Activated CD4-positive, alpha-beta T cell treated with anti-CD3 and anti-CD28 coated beads for 1 hour (primary cell): Measurements from ENCODE around the gene GFER.
"Not testable (repeated sequence)": the region's sequence is repeated elsewhere in the genome, so short reads cannot be mapped to it uniquely, and the experiment has no call there.

ENCODE experiments used
- DNase-seq: peaks from one replicate; pipeline ENCODE4 v3.0.0-alpha.2; 2020

The GFER gene

DNA sequence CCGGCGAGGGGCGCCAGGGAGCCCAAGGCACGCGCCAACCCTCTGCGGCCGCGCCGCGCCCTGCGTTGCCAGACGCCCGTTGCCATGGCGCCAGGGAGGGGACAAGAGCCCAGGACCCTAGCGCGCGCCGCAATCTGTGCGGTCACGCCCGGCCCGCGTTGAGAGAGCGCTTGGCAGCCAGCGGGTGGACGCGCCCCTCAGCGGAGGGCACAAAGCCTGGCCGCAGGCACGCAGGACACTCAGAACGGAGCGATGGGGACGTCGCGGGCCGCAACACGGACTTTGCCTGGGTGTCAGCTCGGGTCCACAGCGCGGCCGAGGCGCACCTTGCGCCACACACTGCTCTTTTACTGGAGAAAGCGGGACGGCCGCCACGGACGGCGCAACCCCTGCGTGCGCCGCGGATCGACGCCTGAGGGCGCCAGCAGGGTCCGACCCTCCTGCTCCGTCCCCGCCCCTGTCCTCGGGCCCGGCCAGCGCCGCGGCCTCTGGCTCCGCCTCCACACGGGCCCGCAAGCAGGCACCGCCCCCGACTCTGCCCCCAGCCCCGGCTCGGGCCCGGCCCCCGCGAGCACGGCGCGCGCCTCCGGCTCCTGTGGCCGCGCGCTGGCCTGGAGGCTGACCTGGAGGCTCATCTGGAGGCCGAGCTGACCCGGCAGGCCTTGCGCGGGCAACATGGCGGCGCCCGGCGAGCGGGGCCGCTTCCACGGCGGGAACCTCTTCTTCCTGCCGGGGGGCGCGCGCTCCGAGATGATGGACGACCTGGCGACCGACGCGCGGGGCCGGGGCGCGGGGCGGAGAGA, at the start of gene GFER:
TSS of gene GFER (plus strand) at position 650 of the 803 bp plus-strand sequence. CDS start at position 676, 26 bp downstream.
- DNase-seq, result peak; percentile 42

DNA sequence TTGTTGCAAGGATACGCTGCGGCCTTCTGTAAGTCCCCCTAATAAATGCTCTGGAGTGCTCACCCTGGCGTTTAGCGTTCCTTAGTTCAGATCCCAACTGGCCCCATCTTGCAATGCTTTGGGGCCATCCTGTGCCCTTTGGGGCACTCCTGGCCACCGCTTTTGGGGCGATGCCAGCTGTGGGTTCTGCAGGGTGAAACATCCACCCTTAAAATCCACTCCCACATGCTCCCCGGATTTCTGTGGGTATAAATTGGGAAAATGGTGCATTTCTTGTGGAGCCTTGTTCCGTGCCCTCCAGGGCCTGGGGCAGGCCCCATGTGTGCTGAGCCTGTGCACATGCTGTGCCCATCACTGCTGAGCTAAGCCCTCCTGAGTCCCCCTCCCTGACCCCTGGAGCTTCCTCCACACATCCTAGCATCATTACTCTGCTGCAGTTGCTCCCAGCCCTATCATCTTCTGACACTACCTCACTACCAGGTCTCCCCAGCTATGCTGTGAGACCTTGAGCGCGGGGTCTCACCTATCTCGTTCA, 47.0 kb upstream of the GFER start:
- no peak for DNase-seq

DNA sequence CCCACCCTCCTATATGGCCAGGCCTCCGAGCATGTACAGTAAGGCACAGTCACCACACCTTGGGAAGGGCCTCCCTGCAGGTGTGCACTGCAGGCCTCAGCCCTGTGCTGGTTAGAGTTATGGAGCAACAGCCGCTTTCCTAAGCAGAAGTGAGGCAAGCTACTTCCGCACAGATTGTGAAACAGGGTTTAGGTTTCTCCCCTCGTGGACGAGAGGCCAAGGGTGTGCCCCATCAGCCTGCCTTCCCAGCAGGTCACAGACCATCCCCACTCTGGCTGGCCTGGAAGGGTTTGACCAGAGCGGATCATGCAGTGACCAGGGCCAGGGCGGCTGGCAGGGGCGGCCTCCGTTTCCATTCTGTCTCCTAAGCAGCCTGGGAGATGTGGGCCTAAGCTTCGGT, 45.7 kb upstream of the GFER start:
- DNase-seq, result no peak

DNA sequence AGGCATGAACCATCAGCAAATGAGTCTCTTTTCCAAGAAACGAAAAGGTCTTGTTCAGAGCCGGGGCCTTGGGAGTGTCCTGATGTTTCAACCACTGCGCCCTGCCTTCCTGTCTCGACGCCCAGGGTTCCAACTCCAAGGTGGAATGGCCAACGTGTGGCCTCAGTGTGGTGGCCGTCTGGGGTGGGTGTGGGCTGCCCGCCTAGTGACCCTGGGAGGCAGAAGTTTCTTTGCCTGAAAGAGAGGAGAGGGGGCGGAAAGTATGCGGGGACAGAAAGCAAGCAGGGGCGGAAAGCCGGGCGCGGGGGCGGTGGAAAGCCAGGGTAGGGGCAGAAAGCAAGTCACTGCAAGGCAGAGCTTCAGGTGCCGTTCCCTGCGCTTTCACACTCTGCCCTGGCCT, 45.1 kb upstream of the GFER start:
- no peak for DNase-seq

DNA sequence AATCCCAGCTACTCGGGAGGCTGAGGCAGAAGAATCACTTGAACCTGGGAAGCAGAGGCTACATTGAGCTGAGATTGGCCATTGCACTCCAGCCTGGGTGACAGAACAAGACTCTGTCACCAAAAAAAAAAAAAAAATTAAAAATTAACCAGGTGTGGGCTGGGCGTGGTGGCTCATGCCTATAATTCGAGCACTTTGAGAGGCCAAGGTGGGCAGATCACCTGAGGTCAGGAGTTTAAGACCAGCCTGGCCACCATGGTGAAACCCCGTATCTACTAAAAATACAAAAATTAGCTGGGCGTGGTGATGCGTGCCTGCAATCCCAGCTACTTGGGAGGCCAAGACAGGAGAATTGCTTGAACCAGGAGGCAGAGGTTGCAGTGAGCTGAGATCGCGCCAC, 44.2 kb upstream of the GFER start:
- not testable (repeated sequence) for DNase-seq

DNA sequence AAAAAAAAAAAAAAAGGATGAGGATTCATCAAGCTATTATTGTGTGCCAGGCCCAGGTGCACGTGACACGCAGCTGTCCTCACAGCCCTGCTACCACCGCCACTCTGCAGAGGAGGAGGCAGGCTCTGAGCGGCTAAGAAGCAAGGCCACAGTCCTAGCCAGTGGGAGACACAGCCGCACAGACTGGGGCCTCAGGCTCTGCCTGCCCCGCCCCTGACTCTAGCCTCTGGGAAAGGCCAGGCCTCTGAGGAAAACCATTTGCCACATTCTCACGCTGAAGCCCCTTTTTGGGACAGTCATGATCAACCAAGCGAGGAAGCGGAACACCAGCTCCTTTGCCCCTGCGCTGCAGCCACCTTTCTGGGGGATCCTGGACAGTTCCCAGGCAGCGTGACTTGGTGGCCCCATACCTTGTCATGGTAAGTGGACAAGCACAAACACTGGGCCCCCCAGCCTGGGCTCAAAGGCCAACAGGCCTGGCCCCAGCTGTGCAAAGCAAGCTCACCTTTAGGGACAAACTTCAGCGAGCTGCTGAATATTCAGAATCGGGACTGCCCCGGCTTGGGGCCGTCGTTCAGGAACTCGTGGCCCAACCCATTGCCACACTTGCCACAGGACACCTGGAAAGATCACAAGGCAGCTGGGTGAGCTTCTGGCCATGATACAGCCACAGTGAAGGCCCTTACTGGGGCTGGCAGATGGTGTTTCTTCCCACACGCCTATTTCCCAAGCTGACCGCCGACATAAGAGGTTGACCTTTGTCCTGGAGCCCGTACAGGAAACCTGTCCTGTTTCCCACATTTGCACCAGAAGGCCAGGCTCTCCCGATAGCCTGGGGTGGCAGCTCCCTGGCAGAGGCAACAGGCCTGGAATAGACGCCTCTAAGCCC, 43.5 kb upstream of the GFER start:
- DNase-seq, result no peak

DNA sequence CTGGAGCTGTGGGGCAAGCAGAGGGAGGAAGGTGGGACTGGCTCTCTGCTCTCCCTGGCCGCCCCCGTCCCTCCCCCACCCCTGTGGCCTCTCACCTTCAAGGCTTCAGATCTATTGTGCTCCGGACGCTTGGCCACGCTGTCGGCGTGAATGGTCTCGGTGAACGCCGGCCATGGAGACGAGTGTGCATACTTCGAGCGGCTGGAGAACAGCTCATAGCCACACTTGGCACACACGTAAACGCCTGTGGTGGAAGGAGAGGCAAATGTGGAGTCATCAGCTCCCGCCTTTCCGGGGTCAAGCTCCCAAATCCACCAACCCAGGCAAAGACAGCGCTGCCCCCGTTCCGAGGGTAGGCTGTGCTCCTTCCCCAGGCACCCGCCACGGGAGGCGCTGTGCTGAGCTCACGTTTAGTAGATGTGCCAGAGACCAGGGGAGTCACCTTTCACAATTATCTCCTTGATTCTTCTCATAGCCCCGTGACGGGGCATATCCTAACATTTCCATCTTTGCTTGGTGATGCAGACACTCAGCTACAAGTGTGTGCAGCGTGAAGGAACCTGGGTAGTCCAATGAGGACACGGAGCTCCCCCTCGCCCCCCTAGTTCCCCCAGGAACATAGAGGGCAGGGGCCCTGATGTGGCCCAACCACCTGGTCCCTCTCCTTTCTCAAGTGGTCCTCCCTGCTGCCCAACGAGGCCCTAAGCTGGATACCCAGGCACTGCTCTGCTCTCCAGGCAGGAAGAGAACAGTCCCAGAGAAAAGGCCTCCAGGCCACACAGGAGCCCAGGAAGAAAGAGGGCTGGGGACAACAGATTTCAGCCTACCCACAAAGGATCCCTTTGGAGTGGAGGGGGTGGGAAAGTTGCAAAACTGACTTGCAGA, 42.6 kb upstream of the GFER start:
- DNase-seq, result no peak

DNA sequence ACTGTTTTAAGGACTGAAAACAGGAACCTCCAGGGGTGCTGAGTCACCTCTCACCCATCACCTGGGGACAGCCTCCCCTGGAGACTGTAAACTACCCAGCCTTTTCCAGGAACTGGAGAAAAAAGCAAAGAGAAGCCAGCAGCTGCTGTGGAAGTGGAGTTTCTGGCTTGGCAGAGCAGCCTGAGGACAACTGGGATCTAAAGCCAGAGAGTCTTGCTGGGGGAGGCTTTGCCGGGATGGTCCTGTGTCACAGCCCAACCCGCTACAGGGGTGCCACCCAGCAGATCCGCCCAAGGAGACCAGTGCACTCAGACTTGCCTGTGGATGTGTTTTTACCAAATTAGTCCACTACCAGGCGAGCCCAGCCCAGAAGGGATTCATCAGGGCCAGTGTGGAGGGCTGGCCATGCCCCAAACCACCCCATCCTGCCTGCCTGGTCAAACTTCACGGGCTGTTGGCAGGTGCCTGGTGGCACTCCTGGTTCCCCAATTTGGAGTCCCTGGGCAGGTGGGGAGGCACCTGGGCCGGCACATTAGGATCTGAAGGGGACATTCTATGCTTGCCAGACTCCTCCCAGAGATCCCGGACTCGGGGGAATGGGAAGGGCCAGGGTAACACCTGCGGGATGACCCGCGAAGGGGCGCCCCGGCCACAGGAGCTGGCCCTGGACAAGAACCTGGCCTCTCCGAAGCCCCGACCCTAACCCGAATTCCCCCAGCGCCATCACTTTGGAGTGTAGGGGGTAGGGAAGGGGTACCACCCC, 41.8 kb upstream of the GFER start:
- no peak for DNase-seq

DNA sequence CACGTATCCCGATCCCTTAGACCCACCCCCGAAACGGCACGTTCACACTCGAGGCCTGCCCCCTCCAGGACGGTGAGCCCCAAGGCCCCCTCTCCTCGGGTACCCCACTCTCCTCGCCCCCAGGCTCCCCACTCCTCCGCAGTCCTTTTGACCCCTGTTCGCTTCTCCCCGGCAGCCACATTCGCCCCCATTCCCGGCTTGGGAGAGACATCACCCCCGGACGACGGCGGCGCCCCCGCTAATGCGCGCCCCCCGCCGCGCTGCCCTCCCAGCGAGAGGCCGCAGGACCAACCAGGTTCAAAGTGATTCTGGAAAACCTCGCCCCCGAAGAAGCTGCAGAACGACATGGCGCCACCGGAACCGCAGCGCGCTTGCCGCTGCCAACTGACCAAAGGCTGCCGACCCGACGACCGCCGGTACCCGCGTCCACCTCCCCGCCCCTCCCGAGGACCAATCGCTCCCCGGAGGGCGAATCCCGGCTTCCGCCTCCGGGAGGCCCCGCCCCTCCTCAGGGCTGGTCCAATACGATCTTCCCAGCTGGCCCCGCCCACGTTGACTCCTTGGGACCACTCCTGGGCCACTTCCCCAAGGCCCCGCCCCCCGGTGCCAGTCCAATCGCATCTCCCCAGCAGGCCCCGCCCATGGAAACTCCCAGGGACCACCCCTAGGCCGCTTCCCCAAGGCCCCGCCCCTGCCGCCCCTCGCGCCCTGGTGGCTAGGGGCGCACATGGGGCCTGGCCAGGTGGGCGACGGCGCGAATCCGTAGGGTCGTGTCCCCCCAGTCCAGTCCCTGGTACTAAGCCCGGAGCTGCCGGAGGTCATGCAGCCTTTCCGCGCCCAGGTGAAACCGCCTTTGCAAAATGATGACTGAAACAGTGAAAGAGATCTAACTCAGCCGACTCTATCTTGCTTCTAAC, 40.9 kb upstream of the GFER start, which contains the start of gene MSRB1:
TSS of gene MSRB1 (minus strand) at position 390 of the 917 bp plus-strand sequence. CDS start at position 347, 43 bp downstream.
- DNase-seq, result peak; percentile 96

DNA sequence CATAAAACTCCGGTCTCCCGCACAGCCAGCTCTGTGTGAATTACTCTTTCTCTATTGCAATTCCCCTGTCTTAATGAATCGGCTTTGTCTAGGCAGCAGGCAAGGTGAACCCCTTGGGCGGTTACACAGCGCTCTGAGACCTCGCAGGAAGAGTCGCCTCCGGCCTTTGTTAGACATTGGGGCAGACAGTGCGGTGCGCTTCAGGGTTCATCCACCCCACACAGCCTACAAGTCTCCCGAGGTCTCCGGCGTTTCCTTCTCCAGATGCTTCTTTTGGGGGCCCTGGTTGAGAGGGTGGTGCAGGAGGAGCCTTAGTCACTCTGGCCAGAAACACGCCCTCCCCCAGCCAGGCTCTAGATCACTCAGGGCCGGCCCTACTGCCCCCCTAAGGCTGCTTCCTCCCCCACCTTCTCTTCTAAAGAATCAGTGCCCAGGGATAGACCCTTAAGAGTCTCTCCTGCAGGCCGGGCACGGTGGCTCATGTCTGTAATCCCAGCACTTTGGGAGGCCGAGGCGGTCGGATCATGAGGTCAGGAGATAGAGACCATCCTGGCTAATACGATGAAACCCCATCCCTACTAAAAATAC, 39.3 kb upstream of the GFER start:
- no peak for DNase-seq

DNA sequence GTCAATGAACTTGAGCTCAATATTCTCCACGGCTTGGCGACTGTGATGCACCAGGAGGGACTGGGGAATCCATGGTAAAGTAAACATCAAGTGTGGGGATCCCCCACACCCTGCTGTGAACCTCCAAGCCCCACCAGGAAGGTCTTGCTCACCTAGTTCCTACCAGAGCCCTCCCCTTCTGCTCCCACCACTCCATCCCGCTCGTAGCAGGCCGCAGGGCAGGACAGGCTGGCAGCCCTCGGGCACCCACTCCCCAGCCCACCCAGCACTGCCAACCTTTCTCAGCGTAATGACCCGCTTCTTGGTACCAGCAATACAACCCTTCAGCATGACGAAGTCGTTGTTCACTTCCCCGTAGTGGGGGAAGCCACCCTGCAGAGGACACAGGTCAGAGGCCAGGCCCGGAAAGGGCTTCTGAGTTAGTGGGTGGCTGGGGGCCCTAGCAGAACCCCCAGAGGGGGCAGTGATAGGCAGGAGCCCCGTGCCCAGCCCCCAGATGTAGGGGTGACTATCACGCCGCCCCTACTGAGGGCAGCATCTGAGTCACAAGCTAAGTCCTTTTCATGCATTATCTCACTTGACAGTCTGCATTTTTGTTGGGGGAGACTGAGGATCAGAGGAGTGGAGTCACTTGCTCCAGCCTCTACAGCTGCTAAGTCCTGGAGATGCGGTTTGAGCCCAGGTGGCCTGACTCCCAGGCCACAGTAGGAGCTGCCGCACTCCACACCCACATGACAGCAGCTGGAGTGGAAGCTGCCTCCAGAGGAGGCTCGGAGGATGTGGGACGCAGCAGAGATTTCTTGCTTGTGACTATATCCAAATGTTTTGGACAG, 38.2 kb upstream of the GFER start:
- no peak for DNase-seq

DNA sequence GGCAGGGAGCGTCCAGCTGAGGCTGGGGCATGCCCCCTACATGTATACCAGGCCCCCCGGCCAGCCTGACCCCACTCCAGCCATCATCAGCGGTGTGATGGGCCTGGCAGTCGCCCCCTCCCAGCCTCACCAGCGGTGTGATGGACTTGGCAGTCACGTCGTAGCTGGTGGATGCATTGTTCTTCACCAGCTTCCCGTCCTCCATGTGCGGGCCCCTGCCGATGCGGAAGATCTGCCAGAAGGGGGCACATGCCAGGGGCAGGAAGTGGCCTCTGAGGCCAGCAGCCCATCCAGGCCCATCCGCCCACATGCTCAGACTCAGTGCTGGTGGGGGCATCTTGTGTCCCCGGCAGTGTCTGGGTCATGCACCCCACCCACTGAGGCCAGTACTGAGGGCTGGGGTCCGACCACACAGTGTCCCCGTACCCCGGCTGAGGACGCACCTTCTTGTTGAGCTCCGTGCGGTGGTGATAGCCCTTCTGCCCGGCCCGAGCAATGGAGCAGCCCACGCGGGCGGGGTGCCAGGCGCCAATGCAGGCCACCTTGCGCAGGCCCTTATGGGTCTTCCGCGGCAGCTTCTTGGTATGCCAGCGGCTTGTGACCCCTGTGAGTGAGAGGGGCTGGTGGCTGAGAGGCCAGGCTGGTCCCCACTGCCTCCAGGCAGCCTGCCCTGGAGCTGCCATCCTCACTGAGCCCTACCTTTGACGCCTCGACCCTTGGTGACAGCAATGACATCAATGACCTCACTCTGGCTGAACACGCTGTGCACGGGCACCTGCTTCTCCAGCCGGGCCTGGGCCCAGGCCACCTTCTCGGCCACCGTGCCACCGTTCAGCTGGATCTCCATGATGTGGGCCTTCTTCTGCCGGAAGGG, 37.3 kb upstream of the GFER start:
- no peak for DNase-seq

DNA sequence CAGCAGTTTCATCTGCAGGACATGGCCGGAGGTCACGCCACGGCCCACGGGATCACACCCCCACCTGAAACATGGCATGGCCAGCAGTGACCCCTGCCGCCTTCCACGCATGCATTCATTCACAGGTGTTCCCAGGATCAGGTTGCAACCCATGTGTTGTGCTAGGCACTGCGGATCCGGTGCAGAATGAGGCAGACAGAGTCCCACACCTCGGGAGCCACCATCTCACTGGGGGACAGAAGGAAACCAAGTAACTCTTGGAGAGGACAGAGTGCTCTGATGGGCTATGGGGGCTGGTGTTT, 36.7 kb upstream of the GFER start:
- DNase-seq, result no peak

DNA sequence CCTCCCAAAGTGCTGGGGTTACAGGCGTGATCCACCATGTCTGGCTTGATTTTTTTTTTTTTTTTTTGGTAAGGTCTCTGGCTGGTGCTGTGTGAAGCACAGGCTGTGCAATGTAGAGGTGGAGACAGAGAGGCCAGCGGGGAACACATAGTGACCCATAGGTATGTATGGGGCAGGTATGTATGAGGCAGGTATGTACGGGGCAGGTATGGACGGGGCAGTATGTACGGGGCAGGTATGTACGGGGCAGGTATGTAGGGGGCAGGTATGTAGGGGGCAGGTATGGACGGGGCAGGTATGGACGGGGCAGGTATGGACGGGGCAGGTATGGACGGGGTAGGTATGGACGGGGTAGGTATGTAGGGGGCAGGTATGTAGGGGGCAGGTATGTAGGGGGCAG, 34.5 kb upstream of the GFER start:
- DNase-seq, result no peak

DNA sequence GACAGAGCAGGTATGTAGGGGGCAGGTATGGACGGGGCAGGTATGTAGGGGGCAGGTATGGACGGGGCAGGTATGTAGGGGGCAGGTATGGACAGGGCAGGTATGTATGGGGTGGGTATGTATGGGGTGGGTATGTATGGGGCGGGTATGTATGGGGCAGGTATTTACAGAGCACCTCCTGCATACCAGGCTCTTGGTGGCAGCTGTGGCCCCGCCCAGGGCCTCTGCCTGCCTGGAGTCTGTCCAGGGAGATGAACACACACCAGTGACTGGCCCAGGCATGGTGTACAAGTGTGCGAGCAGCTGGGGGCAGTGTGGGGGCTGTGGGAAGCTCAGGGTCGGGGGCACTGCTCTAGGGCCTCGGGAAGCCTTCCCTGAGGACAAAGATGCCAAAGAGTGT, 33.9 kb upstream of the GFER start:
- DNase-seq, result no peak

DNA sequence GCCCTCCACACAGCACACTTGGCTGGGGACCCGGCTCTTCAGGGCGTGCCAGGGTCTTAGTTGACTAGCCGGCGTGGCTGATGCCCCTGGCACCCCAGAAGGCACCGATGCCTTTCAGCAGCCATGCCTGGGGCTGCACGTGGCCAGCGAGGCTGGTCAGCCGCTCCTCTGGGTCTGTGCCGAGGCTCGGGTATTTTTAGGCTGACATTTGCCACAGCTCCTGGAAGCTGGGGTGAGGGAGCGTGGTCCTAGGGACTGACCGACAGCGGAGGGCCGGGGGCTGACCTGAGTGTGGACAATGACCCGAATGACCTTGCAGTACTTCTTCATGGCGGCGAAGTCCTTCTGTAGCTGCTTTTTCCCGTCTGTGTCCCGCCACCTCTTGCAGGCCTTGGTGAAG, 33.4 kb upstream of the GFER start:
- no peak for DNase-seq

DNA sequence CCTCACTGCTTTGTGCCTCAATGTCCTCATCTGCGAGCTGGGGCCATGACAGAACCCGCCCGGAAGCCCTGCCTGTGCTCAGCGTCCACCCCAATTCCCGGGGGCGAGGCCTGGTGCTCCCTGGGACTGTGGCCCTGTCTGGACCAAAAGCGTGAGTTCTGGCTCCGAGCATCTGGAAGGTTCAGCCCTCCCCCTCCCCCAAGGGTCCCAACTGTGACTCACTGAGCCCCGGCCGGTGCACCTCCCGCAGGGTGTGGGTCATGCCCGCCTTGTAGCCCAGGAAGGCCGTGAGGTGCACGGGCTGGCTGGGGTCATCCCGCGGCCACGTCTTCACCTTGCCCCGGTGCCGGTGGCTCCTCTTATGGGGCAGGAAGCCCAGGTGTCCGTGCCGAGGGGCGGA, 30.3 kb upstream of the GFER start:
- DNase-seq, result no peak

DNA sequence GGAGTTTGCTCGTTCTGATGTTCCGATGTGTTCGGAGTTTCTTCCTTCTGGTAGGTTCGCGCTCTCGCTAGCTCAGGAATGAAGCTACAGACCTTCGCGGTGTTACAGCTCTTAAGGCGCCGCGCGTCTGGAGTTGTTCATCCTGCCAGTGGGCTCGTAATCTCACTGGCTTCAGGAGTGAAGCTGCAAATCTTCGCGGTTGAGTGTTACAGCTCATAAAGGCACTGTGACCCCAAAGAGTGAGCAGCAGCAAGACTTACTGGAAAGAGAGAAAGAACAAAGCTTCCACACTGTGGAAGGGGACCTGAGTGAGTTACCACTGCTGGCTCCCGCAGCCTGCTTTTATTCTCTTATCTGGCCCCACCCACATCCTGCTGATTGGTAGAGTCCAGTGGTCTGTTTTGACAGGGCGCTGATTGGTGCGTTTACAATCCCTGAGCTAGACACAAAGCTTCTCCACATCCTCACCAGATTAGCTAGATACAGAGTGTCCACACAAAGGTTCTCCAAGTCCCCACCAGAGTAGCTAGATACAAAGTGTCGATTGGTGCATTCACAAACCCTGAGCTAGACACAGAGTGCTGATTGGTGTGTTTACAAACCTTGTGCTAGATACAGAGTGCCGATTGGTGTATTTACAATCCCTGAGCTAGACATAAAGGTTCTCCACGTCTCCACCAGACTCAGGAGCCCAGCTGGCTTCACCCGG, 26.4 kb upstream of the GFER start:
- DNase-seq, result not testable (repeated sequence)
